Kidney (tissue), 14 donors: ENCODE results near the gene OAF. TPM values are rescaled to one million over a fixed set of nuclear protein-coding genes. Genes with fewer than 3 reads are reported as not detected.
A peak's percentile ranks its signal among the peaks of the same experiment; 100 is the strongest.

Source experiments
- DNase-seq, 5 donors: peaks; one replicate each; pipeline ENCODE4 v3.0.0-alpha.2; 2013 to 2020
- FAIRE-seq: peaks from 2 replicates; lab custom pipeline; 2012; peaks lifted over from hg19 to GRCh38; lab: Jason Lieb, UNC
- H3K27ac ChIP-seq, 2 donors: one replicate each; pipeline ENCODE4 v1.7.0; 2013; ENCODE audit warnings: low read depth in 2 of 2, low read length in 2 of 2, inconsistent platforms in 1 of 2
- H3K27me3 ChIP-seq: one replicate; pipeline ENCODE4 v1.7.1; 2013; ENCODE audit warnings: low read length, inconsistent platforms; ENCODE audit not compliant: control insufficient read depth, insufficient read depth
- H3K36me3 ChIP-seq, 3 donors: one replicate each; pipeline versions ENCODE4 v1.7.0 to v1.7.1; 2013; ENCODE audit warnings: low read length in 3 of 3, control low read depth in 1 of 3, inconsistent platforms in 1 of 3; ENCODE audit not compliant: insufficient read depth in 3 of 3, control insufficient read depth in 2 of 3
- H3K4me1 ChIP-seq, 3 donors: one replicate each; pipeline versions ENCODE4 v1.7.0 to v1.7.1; 2013; ENCODE audit warnings: low read length in 3 of 3, inconsistent platforms in 1 of 3, low read depth in 1 of 3; ENCODE audit not compliant: control insufficient read depth in 2 of 3, insufficient read depth in 2 of 3
- H3K4me3 ChIP-seq, 3 donors: one replicate each; pipeline versions ENCODE4 v1.7.0 to v1.8.1; 2013; ENCODE audit warnings: low read length in 3 of 3, control low read depth in 1 of 3, inconsistent platforms in 1 of 3
- H3K9ac ChIP-seq, 3 donors: one replicate each; pipeline versions ENCODE4 v1.7.0 to v1.7.1; 2013; ENCODE audit warnings: low read length in 3 of 3, control low read depth in 1 of 3, inconsistent platforms in 1 of 3
- H3K9me3 ChIP-seq, 3 donors: one replicate each; pipeline versions ENCODE4 v1.7.0 to v1.7.1; 2013; ENCODE audit warnings: low read length in 3 of 3, control low read depth in 1 of 3, inconsistent platforms in 1 of 3; ENCODE audit not compliant: control insufficient read depth in 2 of 3, insufficient read depth in 1 of 3
- CTCF ChIP-seq: IDR thresholded peaks from 3 replicates; pipeline ENCODE4 v1.5.1; 2012; ENCODE audit warnings: mild to moderate bottlenecking, moderate library complexity, borderline replicate concordance; ENCODE audit not compliant: insufficient read depth; ENCODE audit errors: extremely low read depth
- intact Hi-C: fragments of 100-400 bp; cut with DNase I; formaldehyde crosslinking; loops from one replicate; pipeline ENCODE4 v1.11.1; 2022
- polyA plus RNA-seq: library from polyadenylated mRNA; stranded (reverse); fragments of 350-450 nt; fragmentation: Illumina TruSeq; extraction: RNeasy Lipid Tissue Mini Kit (QIAGEN cat#74804); gene quantifications from one replicate; pipeline ENCODE4 v1.2.3, GENCODE V29; 2014; ENCODE audit warnings: low read depth, low replicate concordance; ENCODE audit not compliant: insufficient read depth
- total RNA-seq: library from RNA; stranded (reverse); fragmentation: NEBNext Ultra II Directional; extraction: Animal tissue kit (Norgen Biotek cat#: 25700); gene quantifications from one replicate; pipeline ENCODE4 v1.2.1, GENCODE V29; 2021
- donor health status: control.
- donor health status: control.
- donor health status: control.
- donor health status: control.
- donor health status: control.
- donor health status: DM: yes; HTN: yes; CAD: no.
- donor health status: Normal renal cell carcinoma (clear cell type).

OAF gene
- total and polyA plus RNA-seq, 2 donors from 2014 or later: 48.2 to 78.1 TPM

DNA sequence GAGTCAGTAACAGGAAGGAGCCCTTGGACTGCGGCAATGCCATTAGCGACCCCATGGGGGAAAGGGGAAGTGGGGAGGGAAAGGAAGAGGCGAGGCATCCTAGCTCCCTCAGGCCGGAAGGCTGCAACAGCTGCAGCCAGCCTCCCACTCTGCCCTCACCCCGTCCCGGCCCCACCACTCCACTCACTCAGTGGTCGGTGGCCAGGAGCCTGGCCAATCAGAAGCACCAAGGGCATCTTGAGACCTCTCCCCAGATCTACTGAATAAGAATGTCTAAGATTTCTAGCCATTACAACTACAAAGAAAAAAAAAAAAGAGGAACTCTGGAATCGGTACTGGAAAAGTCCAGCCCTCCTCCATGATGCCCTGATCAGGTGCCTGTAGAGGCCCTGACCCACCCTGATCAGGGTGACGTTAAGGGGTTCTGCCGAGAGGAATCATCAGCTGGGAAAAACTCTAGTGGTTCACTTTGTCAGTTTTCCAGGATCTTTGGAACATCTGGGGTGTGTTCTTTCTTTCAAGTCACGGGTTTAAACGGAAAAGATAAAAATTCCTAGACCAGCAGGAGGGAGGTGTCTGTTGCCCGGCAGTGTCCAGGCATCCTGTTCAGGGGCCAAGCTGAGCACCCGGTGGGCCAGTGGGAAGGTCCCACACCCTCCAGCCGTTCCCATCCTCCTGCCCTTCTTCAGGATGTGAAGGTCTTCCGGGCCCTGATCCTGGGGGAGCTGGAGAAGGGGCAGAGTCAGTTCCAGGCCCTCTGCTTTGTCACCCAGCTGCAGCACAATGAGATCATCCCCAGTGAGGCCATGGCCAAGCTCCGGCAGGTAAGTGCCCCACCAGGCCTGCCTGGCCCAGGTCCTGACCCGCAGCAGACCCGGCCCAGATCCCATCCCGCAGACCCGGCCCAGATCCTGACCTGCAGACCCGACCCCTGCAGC lies 14.4 kb downstream of the OAF start:
- intact Hi-C loops: loop anchor here (5.0 kb wide), 1 partner anchor 53 kb away; no protein-coding TSS in a partner anchor
- Histone ChIP-seq H3K27me3 (no peaks in the 10 kb centered on the region), H3K4me1 (peaks cover 0 to 16% (median 7%) of the 10 kb centered on the region in 3 donors), H3K9ac (no peak overlapping the region), H3K36me3 (peaks cover 0 to 7% (median 6%) of the 10 kb centered on the region in 3 donors), H3K4me3 (no peak overlapping the region), H3K27ac (peak overlapping the region; percentile 36 to 61), H3K9me3 (no peaks in the 10 kb centered on the region)
- TF ChIP-seq CTCF: no peak
- FAIRE-seq: no peak
- DNase-seq: peak in 4 of 5 donors; percentile 55 to 84 (median 70)

GRCh38 chr11:120226242-120226641 lies 15.4 kb downstream of the OAF start:
- no peaks in the 10 kb centered on the region for H3K9me3 ChIP-seq
- intact Hi-C loops: loop anchor here (5.0 kb wide), 1 partner anchor 54 kb away; no protein-coding TSS in a partner anchor
- FAIRE-seq (no peak), DNase-seq (peak in 2 of 5 donors; percentile 24 to 67)
- no peak overlapping the region for H3K4me3 ChIP-seq
- no peak for TF ChIP-seq CTCF
- H3K27me3 ChIP-seq: no peaks in the 10 kb centered on the region
- H3K27ac ChIP-seq: no peak overlapping the region
- H3K4me1 ChIP-seq: peaks cover 0 to 6% (median 0%) of the 10 kb centered on the region in 3 donors
- H3K36me3 ChIP-seq: peaks cover 0 to 7% (median 6%) of the 10 kb centered on the region in 3 donors
- no peak overlapping the region for H3K9ac ChIP-seq

- H3K27ac ChIP-seq: no peak overlapping the region
- DNase-seq (peak in 2 of 5 donors; percentile 40 to 60), FAIRE-seq (no peak)
- no peak overlapping the region for H3K4me3 ChIP-seq
- H3K9ac ChIP-seq: no peak overlapping the region
- no peak for TF ChIP-seq CTCF
- peaks cover 0 to 7% (median 6%) of the 10 kb centered on the region in 3 donors for H3K36me3 ChIP-seq
- H3K27me3 ChIP-seq: no peaks in the 10 kb centered on the region
- intact Hi-C loops: loop anchor here (5.0 kb wide), 1 partner anchor 54 kb away; no protein-coding TSS in a partner anchor
- H3K4me1 ChIP-seq: peaks cover 0 to 5% (median 0%) of the 10 kb centered on the region in 3 donors
- no peaks in the 10 kb centered on the region for H3K9me3 ChIP-seq
Observed at GRCh38 chr11:120226714-120227113, 15.9 kb downstream of the OAF start.
